Adrenal gland (tissue), 5 donors: ENCODE data around the gene HOXC6.

Experiments
- POLR2A ChIP-seq, 2 donors: fragments of 450-650 bp; IDR thresholded peaks; one replicate each; pipeline ENCODE4 v1.6.1; 2017; ENCODE audit warnings: antibody characterized with exemption in 2 of 2, mild to moderate bottlenecking in 2 of 2, moderate library complexity in 1 of 2
- TF ChIP-seq, protein P1 (sequence below), 6 experiments: fragments of 450-650 bp in 4 of 6; fragments of 200-600 bp in 2 of 6; sonication (generic) in 1 of 6; IDR thresholded peaks; 1 replicate in 5 of 6; 2 replicates in 1 of 6; pipeline versions ENCODE4 v1.5.1 to v1.8.0; 2016 to 2021; ENCODE audit warnings: antibody characterized with exemption in 6 of 6, mild to moderate bottlenecking in 2 of 6, moderate library complexity in 1 of 6
- donor health status: DM: no; HTN: no; CAD: no.

DNA sequence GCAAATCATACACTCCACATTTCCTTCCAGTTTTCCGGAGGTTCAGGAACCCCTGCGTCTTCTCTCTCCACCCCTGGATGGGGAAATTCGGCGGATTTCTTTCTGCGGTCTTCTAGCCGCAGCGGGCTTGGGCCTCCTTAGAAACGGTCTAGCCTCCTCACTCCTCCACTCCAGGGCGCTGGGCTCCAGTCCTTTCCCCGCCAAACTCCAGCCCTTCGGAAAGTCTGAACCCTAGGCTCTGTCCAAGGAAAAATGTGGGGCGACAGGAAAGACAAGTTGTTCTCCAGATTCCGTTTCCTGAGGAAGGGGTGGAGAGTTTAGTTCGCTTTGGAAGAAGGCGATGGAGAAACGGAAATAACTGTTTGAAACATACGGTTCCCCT lies 44.7 kb upstream of the HOXC6 start:
- TF ChIP-seq, protein P1, sequence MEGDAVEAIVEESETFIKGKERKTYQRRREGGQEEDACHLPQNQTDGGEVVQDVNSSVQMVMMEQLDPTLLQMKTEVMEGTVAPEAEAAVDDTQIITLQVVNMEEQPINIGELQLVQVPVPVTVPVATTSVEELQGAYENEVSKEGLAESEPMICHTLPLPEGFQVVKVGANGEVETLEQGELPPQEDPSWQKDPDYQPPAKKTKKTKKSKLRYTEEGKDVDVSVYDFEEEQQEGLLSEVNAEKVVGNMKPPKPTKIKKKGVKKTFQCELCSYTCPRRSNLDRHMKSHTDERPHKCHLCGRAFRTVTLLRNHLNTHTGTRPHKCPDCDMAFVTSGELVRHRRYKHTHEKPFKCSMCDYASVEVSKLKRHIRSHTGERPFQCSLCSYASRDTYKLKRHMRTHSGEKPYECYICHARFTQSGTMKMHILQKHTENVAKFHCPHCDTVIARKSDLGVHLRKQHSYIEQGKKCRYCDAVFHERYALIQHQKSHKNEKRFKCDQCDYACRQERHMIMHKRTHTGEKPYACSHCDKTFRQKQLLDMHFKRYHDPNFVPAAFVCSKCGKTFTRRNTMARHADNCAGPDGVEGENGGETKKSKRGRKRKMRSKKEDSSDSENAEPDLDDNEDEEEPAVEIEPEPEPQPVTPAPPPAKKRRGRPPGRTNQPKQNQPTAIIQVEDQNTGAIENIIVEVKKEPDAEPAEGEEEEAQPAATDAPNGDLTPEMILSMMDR (IDR thresholded peaks at IDR 0.05) = no peak
- TF ChIP-seq POLR2A (IDR thresholded peaks at IDR 0.05) = no peak
